Measurements from ENCODE around the gene RC3H1.
"Not testable (repeated sequence)": the region's sequence is repeated elsewhere in the genome, so short reads cannot be mapped to it uniquely, and the experiment has no call there.

The RC3H1 gene

DNA sequence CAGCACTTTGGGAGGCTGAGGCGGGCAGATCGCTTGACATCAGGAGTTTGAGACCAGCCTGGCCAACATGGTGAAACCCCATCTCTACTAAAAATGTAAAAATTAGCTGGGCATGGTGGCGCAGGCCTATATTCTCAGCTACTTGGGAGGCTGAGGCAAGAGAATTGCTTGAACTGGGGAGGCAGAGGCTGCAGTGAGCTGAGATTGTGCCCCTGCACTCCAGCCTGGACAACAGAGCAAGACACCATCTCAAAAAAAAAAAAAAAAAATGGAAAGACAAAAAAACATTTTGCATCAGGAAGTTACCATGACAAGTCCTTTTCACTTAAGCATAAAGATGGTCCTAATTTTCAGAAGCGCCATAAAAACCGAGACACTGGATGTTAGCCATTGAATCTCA lies 91.6 kb downstream of the RC3H1 start:
- not testable (repeated sequence) for DNase-seq

DNA sequence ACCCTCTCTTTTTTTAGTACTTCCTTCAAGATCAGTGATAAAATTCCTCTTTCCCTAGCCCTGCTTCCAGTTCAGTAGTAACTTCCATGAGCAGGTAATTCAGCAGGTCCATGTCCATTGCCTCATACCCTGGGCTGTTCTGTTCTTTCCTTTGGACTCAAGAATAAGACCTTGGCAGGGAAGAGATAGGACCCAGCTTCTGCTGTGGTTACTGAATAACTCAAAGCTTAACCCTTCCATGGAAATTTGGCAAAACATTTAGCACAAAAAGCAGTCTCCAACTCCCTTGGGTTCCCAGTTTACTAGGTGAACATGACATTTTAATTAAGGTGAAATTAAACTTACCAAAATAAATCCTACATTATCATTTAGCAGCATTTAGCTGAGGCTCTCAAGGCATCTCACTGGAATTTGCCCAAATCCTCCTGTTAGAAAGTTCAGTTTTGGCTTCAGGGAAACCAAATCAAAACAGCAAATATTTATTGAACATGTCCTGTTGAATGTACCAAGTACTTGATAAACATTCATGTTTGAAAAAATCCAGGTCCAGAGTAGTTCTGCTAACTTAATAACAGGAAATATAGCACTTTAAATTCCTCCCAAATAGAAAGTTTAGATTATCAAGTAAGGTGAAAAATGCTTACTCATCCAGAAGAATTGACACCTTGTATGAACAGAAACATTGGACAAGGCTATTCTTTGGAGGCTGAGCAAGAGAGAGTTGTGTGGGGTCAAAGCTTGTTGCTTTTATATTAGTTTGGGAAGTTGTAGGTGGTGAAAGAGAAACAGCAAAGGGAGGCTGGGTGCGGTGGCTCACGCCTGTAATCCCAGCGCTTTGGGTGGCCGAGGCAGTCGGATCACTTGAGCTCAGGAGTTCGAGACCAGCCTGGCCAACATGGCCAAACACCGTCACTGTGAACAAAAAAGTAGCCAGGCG lies 96.6 kb downstream of the RC3H1 start:
- no peak for DNase-seq

DNA sequence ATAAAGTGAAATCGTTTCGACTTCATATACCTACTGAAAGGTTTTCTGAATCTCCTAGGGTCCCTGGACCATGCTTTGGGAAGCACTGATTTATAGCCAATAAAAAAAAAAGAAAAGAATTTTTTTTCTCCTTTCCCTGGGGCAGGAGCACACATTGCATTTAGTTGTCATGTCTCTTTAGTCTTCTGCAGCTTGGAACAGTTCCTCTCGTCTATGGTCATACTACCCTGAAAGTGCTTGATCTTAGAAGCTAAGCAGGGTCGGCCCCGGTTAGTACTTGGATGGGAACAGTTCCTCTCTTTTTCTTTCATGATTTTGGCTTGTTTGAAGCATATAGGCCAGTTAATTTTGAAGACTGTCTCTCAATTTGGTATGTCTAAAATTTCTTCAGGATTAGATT lies 101.3 kb downstream of the RC3H1 start:
- DNase-seq = no peak

DNA sequence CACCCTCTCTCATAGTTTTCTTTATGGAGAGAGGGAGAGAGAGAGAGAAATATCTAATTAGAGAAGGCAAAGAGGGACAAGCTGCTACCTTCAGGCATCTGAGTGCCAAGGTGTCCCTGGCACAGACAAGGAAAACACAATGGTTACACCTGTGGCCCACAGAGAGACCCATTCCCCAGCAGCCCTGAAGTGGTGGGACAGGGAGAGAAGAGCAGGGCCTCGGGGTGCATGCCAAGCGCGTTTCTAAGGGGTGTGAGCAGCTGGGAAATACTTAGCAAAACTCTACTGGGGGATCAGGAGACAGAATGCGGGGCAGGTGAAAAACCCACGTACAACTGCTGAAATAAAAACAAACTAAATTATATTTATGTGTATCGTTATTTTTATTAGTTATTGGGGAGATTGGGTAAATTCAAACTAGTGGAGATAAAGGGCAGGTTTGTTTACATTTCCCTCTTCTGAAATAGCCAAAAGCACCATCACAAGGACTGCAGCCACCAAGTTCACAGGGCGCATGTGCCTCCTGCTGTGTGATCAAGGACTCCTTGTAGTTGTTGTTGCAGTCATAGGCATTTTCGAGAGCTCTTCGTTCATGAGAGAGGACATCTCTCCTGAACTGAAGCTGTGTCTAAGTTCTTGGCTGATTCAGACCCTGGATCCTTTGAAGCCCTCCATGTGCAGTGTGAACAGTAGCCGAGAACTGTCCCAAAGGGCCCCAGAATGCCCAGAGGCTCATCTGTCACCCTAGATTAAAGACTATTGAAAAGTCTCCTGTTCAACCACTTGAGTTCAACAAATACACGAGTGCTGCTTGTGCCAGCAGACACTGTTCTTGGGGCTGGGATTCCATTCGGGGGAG lies 104.3 kb downstream of the RC3H1 start:
- no peak for DNase-seq

DNA sequence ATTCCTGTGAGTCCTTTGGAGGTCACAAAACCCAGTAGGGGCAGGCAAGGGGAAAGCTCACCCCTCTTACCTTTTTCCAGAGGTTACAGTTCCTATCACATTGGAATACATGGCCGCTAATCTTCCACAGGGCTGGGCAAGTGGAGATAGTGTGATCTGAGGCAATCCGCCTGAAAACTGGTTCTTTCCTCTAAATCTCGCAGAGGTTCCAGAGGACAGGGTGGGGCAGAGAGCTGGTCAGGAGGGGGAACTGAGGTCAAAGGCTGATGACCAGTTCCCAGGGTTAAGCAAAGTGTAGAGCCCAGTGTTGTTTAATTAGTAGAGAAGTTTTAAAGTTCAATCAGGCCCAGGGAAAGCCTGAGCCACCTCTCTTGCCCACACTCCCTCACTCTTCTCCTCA lies 105.0 kb downstream of the RC3H1 start, which contains the start of gene SERPINC1:
TSS of gene SERPINC1 (minus strand) at position 179 of the 400 bp plus-strand sequence. CDS start at position 111, 68 bp downstream.
- no peak for DNase-seq

DNA sequence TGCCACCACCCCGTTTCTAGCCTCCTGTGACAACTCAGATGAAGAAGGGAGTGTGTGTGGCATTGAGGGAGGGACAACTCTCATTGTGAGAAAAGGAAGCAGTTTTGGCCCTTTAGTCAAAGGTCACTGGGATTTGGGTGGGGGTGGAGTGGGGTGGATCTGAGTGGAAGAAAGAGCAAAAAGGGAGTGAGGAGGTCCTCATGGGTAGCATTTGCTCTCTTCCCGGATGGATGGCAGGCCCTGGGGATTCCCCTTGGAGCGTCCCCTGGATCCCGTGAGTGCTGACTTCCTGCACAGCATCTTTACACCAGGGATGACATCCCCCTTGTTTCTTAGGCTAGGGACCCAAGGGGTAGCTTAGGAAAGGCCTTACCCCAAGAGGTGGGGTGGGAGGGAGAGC lies 105.5 kb downstream of the RC3H1 start:
- DNase-seq = no peak

DNA sequence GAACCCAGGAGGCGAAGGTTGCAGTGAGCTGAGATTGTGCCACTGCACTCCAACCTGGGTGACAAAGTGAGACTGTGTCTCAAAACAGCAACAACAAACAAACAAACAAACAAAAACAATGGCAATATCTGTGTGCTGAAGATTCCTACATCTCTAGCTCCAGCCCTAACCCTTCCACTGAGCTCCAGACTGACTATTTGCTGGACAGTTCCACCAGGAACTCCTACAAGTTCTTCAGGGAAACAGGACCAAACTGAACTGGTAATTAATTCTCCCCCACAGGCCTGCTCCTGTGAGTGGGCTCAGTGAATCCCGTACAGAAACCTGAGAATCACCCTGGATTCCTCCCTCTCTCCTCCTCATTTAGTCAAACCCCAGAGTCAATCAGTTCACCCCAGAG lies 106.6 kb downstream of the RC3H1 start:
- DNase-seq = no peak

DNA sequence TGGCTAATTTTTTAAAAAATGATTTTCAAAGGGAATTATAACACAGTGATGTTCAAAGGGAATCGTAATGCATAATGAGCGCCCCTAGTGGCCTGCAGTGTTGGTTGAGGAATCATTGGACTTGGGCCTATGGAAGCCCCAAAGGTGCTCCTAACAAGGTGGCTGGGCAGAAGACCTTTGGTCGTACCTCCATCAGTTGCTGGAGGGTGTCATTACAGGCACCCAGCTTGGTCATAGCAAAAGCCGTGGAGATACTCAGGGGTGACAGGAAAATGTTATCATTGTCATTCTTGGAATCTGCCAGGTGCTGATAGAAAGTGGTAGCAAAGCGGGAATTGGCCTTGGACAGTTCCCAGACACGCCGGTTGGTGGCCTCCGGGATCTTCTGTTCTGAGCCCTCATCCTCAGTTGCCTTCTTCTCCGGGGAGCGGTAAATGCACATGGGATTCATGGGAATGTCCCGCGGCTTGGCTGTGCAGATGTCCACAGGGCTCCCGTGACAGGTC lies 107.7 kb downstream of the RC3H1 start:
- no peak for DNase-seq

DNA sequence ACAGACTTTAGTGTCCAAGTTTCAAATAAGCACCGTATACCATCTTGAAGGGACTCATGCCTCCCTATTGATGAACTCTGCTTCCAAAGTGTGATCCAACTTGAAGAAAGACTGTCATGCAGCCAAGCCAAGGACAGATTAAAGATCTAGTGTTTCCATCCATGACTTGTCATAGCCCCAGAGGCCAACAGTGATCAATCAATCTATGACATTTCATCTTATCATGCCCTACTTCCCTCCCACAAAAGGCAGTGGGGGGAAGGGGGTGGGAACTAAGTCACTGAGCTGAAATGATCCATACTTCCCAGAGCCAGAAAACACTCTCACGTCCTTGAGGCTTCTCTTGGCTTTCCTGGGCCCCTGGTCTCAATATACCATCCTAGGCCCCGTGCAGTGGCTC lies 109.0 kb downstream of the RC3H1 start:
- no peak for DNase-seq

DNA sequence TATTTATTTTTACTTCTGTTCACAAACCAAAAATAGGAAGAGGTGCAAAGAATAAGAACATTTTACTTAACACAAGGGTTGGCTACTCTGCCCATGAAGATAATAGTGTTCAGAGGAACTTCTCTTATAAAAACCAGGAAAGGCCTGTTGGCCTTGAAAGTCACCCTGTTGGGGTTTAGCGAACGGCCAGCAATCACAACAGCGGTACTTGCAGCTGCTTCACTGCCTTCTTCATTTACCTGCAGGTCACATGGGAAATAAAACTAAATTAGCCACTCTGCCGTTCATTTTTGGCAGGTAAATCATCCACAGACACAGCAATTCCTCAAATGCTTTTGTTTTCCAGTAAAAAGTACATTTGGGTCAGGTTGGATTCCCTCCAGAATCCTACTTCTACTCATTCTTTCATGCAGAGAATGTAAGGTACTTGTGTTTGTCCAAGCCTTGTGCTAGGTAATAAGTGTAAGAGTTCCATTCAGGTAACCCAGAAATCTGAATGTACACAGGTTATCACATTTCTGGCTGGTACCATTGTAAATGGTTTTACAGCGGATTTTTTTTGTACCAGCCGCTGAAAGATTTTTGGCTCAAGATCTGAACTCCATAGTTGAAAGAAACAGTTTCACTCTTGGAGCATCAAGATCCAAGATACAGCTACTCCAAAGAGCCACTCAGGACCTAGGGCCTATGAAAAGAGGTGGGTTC lies 118.2 kb downstream of the RC3H1 start:
- no peak for DNase-seq

DNA sequence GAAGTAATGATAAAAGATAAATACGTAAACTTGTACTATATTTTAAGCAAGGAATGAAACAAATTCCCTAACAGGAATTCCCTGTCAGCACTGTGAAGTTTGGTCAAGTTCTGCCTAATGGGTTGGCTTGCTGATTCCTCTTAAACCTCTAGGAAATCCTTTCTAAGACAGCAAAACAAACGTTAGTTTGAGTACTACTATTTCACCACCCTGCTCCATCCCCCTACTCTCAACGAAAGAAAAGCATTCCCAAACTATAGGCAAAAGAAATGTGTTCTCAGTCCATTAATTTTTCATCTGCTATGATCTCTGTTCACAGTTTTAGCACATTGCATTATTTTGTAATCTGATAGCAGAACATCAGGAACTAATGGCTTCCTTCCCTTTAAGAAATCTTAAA lies 121.2 kb downstream of the RC3H1 start:
- no peak for DNase-seq

DNA sequence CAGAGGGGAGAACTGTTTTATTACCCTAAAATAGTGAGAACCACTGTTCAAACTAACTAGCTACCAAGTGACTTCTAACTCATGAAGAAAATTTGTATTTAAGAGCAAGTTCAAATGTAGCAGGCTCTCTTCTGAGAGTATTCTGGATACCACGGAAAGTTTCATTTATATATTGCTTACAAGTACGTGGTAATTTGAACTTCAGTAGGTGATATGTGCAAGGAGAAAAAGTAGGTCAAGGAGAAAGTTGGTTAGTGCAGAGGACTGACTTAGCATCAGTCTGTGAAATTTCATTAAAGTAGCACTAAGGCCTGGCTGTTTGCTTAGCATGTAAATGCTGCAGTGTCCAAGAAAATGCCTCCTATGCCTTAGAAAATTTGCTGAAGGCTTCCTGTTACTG lies 121.7 kb downstream of the RC3H1 start:
- DNase-seq = no peak

DNA sequence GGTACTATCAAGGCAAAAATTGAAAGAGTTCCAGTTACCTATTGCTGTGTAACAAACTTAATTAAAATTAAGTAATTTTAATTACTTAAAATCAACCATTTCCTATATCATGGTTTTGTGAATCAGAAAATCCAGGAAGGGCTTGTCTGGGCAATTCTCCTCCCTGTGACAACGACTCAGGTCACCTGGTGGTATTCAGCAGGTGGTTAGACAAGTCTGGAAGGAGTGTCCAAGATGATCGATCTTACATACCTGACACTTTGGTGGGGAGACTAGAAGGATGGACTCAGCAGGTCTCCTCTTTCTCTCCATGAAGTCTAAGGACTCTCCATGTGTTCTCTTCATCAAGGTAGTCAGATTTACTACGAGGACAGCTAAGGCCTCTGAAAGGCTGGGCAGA lies 128.0 kb downstream of the RC3H1 start:
- DNase-seq = no peak

DNA sequence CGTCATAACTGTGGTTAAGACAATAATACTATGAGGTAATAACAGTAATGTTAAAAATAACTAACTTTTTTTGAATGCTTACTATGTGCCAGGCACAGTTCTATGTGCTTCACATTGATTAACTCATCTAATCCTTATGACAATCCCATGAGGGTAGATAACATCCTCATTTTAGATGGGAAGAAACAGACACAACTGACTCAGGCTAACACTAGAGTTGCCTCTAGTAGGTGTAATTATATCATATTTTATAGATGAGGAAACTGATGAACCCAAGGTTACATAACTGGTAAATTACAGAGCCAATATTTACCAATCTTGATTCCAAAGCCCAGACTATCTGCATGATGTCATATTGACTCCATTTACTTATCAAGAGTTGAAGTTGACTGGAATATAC lies 128.5 kb downstream of the RC3H1 start:
- no peak for DNase-seq

DNA sequence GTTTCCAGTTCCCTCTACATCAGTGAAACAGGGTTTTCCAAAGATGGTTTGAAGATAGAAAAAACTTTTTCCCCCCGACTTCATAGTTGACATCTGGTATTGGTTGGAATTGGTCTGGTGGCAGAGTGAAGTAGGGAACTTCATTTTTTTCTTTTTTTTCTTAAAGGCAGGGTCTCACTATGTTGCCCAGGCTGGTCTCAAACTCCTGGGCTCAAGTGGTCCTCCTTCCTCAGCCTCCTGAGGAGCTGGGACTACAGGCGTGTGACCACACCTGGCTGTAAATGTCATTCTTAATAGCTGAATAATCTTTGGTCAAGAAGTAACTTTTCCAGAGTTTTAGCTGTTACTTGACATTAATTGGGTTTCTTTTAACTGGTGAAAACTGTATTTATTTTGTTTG lies 132.3 kb downstream of the RC3H1 start:
- no peak for DNase-seq

DNA sequence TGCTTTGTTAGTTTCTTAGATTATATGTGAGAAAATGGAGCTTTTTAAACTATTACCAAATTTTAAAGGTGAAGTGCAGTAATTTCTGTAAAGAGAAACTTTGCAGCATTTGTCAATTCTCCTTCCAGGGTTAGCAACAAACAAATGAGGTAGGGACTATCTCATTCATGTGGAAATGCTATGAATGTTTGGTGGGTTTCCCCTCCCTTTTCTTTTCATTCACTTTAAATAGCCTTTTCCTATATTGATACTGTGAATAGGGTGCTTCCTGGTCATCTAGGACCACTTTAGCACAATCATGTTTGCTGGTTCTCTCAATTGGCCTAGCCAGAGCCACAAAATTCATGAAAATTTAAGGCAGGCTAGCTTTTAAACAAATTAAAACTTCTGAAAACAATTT lies 133.4 kb downstream of the RC3H1 start:
- no peak for DNase-seq

DNA sequence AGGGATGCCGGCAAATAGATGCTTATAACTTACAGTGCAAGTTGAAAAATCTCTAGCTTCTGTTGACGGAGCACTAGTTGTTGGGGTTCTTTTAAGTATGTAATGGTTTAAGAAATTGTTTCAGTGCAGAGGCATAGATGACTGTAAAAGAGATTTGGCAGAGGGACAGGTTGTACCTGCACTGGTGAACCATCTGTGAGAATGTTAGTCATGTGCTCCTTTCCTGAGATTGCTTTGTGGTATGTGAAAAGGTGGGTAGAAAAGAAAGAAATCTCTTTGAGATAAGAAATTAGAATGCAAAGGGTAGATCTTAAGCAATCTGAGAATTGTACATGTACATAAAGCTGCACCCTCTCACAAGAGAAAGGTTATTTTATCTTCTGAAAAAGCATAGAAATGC lies 134.5 kb downstream of the RC3H1 start:
- DNase-seq = no peak

DNA sequence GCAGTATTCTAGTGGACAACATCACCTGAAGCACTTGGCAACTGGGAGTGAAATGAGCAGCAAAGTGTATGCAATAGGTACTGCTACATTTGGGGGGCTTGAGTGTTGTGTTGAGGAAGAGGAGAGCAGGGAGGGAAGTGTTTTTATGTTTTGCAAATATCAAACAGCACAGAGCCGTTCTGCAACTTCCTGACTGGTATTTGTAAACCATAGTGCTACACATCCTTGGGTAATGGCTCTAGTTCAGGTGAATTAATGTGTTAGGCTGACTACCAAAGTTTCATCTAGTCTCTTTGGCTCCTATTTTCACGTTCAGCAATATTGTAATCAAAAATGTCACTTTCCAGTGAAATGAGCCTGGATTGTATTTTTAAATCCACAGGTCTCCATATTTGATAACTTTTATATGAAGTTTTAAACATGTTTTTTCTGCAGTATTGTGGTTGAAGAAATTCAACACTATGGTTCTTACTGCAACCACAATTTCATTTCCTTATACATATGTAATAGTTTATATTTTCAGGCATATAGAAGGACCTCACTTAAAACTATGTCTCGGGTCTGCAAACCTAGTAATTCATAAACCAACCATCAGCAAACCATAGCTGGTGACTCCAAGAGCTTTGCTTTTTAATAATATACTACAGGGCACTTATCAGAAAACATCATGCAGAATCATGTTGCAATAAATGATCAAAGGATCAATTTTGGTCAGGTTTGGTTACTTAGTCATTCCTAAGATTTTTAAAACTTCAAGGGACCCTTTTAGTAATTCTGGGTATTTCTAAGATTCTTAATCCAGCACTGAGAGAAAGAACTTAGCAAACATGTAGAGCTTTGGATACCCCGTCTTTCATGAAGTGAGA lies 135.2 kb downstream of the RC3H1 start:
- no peak for DNase-seq

DNA sequence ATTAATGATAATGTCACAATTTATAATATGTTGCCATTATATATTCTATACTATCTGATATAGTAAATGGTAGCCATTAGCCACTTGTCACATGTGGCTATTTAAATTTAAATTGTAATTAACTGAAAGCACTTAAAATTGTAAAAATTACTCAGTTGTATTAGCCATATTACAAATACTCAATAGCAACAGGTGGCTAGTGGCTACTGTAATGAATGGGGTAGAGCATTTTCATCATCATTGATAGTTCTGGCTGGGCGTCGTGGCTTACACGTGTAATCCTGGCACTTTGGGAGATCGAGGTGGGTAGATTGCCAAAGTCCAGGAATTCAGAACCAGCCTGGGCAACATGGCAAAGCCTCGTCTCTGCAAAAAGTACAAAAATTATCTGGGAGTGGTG lies 137.5 kb downstream of the RC3H1 start:
- no peak for DNase-seq
